Epithelial cell of proximal tubule (primary cell): ENCODE results near the gene FAM114A1. TPM values are rescaled to one million over a fixed set of nuclear protein-coding genes. Genes with fewer than 3 reads are reported as not detected.

ENCODE experiments used
- DNase-seq: peaks from one replicate; pipeline ENCODE4 v3.0.0-alpha.2; 2011; ENCODE audit warnings: low read depth
- H3K4me3 ChIP-seq: 2 replicates; pipeline ENCODE4 v1.5.1; 2011; ENCODE audit warnings: low read depth, mild to moderate bottlenecking, low read length
- total RNA-seq: library from RNA; depleted of rRNA; stranded (reverse); fragments of >200 nt; gene quantifications from 2 replicates; pipeline ENCODE4 v1.2.3, GENCODE V29; 2015
- TF ChIP-seq, protein P1 (sequence below): conservative IDR thresholded peaks from 2 replicates; pipeline ENCODE4 v1.5.1; 2012; ENCODE audit warnings: low read depth, mild to moderate bottlenecking, low read length

FAM114A1 gene
- total RNA-seq, 1 donor from 2014 or later, result 61.5 TPM

DNA sequence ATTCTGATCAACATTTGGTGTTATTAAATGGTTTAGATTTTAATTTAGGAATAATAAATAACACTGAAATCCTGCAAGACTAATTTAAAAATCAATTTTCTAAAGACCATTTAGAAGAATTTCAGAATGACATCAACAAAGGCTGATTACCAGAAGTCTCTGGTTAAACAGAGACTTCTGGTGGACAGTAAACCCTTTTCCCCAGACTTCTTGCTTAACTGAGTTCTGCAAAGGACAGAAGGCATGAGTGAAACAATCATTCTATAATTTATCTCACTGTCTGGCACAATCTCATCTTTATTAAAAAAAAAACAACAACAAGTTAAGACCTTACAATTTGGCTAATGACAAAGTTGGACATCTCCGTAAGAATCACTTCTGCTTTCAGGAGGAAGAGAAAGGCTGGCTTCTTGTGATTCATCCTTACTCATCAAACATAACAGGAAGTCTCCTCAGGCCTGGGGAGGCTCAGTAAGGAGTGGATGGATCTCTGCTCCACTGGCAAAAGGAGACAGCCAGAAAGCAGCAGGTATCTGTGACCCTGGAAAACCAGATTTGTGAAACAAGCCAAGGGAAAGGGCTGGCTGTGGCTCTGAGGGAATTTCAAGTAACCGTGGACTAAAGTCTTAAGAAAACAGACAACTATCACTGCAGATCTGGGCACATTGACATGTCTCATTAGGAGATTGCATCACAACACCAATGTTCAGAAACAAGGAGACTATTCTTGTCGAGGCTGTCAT lies 10.1 kb upstream of the FAM114A1 start:
- TF ChIP-seq, protein P1, sequence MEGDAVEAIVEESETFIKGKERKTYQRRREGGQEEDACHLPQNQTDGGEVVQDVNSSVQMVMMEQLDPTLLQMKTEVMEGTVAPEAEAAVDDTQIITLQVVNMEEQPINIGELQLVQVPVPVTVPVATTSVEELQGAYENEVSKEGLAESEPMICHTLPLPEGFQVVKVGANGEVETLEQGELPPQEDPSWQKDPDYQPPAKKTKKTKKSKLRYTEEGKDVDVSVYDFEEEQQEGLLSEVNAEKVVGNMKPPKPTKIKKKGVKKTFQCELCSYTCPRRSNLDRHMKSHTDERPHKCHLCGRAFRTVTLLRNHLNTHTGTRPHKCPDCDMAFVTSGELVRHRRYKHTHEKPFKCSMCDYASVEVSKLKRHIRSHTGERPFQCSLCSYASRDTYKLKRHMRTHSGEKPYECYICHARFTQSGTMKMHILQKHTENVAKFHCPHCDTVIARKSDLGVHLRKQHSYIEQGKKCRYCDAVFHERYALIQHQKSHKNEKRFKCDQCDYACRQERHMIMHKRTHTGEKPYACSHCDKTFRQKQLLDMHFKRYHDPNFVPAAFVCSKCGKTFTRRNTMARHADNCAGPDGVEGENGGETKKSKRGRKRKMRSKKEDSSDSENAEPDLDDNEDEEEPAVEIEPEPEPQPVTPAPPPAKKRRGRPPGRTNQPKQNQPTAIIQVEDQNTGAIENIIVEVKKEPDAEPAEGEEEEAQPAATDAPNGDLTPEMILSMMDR, result no peak
- peak overlapping the region; percentile 27 for H3K4me3 ChIP-seq
- peak; percentile 85 for DNase-seq

DNA sequence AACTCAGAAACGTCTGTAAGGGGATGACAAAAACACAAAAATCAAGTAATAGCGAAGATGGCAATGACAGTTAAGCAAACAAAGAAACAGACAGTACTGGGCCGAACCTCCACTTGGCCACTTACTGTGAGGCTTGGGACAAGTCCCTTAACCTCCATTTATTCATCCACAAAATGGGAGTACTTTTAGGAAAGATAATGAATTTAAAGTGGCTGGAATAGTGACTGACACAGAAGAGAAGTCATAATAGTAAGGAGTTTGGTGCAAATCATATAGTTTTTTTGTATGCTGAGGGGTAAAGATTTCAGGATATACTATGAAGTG lies 9.5 kb upstream of the FAM114A1 start:
- TF ChIP-seq, protein P1, result no peak
- DNase-seq, result no peak
- no peak overlapping the region for H3K4me3 ChIP-seq

DNA sequence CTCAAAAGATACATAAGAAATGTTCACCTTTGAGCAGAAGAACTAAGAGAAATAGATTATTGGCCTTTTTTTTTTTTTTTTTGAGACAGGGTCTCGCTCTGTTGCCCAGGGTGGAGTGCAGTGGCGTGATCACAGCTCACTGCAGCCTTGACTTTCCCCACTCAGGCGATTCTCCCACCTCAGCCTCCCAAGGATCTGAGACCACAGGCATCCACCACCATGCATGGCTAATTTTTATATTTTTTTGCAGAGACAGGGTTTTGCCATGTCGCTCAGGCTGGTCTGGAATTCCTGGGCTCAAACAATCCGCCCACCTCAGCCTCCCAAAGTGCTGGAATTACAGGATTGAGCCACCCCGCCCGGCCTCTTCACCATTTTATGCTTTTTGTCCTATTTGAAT lies 8.1 kb upstream of the FAM114A1 start:
- no peak for DNase-seq
- TF ChIP-seq, protein P1, result no peak
- no peak overlapping the region for H3K4me3 ChIP-seq

DNA sequence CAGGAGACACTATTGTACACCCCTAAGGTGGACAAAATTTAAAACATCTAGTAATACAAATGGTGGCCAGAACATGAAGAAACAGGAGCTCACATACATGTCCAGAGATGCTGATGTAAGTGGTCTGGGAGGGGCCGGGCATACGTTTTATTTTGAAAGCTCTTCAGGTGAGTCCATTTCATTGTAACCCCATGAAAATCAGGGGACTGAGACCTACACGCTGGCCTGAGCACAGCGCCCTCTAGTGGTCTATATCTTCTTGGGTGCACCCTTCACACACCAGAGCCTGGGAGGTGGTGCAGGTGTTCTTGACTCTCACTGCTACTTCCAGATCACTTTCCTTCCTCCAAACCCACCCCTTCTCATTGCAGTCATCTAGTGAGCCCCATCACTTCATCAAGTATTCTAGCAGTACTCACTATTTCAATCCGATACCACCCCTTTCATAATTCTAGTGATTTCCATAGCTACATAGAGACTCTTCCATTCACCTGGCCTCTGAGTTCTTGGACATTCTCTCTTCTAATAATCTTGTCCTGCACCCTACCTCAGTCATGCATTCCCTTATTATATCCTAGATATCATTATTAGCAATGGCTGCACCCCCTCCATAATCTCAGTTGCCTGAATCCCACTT lies 6.7 kb upstream of the FAM114A1 start:
- TF ChIP-seq, protein P1, result peak; percentile 91
- DNase-seq, result no peak
- H3K4me3 ChIP-seq, result no peak overlapping the region

DNA sequence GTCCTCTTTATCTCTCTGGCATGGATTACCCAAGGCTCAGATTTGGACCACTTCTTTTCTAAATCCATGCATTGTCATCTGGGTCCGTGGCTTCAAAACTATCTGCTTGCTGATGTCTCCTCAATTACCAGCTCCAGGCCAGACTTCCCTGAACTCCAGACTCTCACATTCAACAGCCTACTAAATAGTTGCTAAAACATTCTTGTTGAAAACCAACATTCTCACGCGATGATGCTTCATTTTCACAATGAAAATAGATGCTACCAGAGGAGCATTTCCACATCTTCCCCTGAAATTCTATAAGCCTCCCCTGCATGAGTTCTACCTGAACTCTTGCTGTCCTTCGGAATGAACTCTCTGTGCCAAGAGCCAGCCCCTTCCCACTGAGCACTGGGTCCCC lies 5.8 kb upstream of the FAM114A1 start:
- DNase-seq, result no peak
- H3K4me3 ChIP-seq, result no peak overlapping the region
- TF ChIP-seq, protein P1, result no peak

DNA sequence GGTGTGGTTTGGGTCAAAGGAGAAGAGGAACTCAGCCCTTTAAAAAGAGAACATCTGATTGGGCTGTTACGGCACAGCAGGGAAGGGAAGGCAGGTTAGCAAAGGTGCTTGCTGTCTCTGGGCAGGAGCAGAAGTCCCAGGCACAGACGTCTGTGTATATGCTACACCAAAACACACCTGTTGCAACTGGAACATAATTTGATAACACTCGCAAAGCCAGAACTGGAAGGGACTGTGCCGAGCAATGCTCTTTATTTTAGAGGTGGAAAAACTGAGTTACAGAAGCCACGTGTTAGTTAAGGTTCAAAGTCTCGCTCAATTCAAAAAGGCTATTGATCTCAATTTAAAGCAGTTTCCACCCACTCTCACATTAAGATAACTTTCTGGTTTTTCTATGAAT lies 2.2 kb upstream of the FAM114A1 start:
- no peak for DNase-seq
- H3K4me3 ChIP-seq, result no peak overlapping the region
- TF ChIP-seq, protein P1, result no peak

DNA sequence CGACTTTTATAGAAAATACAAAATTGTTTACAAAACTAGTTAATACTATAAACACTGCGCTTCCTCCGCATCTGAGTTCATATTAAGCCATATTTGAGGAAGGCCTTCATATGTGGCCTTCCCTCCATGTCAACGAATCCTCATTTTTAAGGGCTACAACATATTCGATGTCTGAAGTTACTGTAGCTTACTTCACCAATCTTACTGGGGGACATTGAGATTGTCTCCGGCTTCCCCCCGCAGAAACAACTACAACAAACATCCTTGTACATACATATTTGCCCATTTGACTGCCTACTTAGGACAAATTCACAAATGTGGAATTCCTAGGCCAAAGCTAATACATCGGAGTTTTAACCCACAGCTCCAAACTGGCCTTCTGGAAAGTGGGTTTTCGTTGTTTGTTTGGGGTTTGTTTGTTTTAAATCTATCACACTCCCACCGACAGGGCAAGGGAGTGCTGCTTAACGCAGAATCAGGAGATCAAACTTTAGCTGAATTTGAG lies 581 bp upstream of the FAM114A1 start:
- peak overlapping the region; percentile 80 for H3K4me3 ChIP-seq
- TF ChIP-seq, protein P1, result no peak
- no peak for DNase-seq
